GM21390 (cell line): ENCODE measurements around the gene CACNA1F.

ENCODE experiments used
- ATAC-seq: cut with Tn5 transposase; IDR thresholded peaks from one replicate; pipeline ENCODE4 v1.9.1; 2021; ENCODE audit not compliant: unreplicated experiment

Gene CACNA1F

DNA sequence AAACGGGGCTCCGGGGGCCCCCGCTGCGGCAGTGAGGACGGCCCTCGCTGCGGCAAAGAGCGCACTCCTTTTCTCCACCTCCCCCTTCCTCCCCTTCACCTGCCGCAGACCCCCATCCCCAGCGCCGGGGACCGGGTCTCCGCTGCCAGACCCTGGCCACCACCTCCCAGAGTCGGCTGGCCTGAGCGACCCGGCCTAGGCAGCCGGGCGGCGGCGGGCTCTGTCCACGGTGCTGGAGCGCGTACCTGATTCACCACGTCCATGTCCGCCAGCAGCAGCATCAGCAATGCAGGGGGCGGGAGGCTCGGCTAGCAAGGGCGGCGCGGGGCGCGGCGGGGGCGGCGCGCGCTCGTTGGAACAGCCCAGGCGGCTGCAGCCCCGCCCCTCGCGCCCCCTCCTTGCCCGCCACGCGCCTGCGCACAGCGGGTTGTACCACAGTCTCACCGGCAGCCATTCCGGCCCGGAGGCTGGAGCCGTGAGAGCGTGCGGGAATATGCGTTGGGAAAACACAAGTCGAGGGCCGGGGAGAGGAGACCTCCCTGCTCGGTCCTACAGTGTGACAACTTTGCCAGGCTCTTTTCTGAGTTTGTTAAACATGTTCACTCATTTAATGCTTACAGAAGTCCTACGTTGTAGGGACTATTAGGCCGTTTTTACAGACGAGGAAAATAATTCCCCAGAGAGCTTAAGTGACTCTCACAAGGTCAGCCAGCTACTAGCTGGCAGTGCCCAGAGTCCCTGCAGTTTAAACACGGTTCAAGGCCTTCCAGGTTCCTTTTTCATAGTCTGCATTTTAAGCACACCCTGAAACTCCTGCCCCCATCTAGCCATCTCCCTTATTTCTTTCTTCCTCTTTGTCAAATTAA is 33.0 kb downstream of the CACNA1F start, which contains the start of gene SYP:
TSS of gene SYP (minus strand) at position 288 of the 866 bp plus-strand sequence. CDS start at position 281, 7 bp downstream.
- ATAC-seq, result peak; percentile 93

DNA sequence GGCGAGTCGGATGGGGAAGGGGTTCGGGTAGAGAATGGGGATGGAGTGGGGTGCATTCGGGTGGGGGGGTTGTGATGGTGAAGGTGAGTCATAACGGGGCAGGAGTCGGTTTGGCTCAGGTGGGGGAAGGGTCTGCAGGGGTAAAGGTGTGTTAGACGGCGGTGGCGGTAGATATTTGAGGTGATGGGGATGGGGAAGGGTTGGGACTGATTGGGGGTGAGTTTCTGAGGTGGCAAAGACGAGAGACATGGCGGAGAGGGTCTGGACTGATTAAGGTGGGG is 33.9 kb downstream of the CACNA1F start:
- no peak for ATAC-seq

DNA sequence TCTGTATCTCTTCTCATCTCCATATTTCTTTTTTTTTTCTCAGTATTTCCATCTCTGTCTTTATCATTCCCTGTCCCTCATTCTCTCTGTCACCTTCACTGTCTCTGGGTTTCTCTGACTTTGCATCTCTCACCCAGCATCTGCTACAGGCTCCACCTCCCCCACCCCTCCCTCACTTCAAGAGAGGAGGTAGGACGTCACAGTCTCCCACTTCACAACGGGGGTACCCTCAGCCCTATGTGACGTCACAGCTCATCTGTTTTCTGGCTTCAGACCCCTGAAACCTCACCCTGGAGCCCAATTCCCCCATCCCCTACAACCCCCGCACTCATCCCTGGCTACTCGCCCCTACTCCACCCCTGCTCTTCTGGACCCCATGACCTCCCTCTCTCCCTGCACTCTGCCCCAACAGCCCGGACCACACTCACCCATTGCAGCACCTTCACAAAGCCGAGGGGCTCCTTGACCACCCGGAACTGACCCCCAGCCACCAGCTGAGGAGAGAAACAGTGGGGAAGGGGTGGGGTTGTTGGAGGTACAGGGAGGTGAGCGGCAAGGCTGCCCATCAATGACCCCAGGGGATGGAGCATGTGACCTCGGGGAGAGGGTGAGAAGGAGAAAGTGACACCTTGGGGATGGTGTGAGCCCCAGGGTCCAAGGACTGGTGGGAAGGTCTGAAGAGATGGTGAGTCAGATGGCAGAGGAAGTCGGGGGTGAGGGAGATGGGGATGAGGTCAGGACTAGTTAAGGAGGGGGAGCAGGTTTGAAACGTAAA is 34.4 kb downstream of the CACNA1F start:
- ATAC-seq, result no peak

DNA sequence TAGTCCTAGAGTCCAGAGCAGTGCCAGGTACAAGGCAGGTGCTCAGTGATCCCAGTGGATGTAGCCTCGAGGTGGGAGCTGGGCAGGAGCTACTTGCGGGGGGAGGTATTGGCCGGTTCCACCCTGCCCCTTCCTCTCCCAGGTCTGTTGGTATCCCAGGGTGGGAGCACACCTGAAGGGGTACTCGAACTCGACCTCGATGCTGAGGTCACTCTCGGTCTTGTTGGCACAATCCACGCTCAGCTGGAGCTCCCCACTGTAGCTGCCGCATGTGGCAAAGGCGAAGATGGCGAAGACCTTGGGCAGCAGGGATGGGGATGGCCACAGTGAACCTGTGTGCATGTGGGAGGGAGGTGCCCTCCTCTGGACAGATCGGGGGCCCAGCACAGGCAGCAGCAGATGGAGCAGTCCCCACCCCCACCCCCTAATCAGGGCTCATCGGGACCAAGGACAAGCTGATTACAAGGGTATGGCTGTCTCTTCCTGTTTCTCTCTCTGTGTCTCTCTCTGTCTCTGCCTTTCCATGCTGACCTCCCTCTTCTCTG is 35.5 kb downstream of the CACNA1F start:
- no peak for ATAC-seq

DNA sequence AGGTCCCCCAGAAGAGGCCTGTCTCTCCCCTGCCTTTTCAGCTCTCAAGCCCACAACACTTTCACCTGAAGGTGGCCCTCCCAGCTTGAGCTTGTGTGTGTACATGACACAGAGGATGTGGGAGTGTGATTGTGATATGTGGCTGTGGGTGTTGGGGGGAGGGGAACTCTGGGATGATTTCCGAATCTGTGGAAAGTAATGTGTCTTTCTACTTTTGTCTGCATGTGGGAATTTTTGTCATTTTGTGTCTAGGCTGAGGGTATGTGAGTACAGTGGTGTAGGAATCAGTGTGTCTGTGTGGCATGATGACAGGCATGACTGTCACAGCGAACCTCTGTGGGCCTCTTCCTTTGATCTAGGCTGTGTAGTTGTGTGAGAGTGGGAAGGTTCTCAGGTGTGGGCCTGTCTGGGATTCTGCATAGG is 39.6 kb downstream of the CACNA1F start:
- no peak for ATAC-seq

DNA sequence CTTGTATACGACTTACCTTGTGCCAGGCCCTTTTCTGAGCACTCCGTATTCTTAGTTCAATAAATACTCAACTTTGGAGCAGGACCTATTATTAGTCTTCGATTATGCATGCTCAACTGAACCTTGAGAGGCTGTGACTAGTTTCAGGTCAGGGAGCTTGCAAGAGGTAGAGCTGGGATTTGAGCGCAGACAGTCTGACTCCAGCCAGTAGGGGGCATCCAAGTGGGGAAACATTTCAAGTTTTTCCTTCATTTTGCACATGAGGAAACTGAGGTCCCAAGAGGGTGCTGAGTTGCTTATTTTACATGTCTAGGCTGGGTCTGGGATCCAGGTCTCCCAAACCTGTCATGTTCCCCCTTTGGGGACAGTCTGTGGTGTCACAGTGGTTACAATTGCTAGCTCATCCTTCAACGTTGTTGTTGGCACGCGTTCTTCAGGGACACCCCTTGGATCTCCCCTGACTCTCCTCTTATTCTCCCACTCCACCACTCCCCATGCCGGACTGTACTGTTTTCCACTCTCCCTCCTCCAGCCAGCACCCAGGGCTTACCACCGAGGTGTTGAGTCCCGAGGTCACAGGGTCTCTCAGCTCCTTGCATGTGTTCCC is 40.3 kb downstream of the CACNA1F start:
- ATAC-seq, result no peak

DNA sequence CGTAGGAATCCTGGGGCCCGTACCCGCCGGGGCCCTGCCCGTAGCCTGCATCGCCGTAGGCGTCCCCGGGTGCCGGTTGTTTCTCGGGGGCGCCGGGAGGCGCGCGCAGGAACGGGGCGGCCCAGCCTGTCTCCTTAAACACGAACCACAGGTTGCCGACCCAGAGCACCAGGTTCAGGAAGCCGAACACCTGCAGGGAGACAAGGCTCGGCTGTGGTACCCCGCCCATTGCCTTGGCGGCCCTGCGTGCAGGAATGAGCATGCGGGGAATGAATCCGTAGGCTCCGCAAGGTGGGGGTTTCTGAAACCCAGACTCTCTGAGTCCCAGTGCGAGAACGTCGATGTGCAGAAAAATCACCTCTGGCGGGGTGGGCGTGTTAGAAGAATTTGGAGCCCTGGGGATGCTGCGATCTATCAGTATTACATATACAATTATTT is 41.5 kb downstream of the CACNA1F start:
- ATAC-seq, result no peak

DNA sequence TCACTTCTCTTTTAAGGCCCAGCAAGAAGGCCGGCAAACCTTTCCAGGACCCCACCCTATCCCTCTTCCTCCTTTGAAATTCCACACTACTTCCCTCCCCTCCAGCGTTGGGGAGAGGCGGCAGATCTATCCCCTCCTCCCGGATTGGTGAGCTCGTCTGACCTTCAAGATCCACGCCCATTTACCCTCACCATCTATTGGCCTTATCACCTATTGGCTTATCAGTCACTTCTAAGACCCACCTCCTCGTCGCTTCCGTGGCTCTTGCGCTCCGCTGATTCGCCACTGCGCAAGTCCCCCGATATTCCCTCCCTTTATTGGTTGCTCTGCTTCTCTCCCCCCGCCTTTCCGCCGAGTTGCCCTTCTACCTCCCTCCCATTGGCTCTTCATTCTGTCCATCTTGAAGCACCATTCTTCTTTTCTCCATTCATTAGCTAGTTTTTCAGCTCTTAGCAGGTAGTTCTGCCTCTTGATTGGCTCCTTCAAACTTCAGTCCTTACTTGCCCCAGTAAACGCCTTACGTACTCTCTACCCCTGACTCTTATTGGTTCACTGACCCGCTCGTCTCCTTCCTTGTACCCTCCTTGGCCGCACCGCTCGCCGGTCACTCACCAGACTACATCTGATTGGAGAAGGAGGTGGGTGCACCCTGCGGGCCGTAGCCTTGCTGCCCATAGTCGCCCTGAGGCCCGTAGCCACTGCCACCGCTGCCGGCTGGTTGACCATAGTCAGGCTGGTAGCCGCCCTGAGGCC is 42.1 kb downstream of the CACNA1F start:
- peak; percentile 86 for ATAC-seq

DNA sequence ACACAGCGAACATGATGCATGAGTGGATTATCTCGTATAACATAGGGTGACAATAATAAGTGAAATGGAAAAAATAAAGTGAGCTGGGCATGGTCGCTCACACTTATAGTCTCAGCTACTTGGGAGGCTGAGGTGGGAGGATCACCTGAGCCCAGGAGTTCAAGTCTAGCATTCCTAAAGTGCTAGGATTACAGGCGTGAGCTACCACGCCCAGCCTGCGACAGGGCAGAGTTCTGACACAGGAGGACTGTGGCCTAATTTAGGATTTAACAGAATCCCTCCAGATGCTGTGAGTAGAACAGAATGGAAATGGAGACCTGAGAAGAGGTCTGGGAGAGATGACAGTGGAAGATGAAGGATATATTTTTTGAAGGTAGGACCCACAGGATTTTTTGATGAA is 43.5 kb downstream of the CACNA1F start:
- ATAC-seq, result no peak

DNA sequence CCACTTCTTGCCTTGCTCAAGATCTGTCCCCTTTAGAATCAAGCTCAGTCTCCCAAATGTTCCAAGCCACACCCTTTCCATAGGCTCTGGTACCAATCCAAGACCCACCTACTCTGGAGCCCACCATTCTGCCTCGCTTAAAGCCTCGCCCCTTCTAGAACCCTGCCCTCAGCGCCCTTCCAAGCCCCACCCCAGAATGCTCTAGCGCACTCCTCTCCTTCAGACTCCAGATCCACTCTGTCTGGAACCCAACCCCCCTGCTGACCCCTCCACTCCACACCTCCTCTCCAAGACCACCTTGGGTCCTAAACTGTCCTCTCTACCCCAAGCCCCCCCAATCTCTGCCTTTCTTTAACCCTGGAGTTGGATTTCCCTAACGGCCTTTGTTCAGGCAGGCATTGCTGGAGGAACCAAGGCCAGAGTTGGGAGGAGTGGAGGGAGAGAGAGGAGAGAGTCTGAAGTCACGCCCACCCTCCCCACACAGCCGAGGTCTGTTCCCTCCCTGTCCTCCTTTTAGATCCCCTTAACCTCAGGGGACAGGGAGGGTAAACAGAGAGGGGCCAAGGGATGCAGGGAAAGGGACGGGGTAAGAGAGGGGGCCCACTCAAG is 44.6 kb downstream of the CACNA1F start:
- no peak for ATAC-seq

DNA sequence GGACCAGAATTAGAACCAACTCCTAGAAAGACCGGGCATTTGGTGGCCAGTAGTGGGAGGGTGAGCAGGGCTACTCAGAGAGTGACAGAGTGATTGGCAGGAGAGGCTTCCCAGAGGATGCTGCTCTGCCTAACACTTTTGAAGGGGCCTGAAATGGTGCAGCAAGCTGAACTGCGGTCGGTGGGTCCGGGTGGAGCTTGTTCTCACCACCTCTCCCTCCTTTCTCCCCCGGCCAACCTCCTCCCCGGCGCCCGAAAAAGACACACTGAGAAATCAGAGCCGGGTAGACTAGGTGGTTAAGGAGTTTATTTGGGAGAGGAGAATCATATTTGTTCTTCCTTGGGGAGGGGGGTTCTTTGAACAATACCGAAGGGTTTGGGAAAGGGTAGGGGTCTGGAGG is 45.6 kb downstream of the CACNA1F start:
- no peak for ATAC-seq

DNA sequence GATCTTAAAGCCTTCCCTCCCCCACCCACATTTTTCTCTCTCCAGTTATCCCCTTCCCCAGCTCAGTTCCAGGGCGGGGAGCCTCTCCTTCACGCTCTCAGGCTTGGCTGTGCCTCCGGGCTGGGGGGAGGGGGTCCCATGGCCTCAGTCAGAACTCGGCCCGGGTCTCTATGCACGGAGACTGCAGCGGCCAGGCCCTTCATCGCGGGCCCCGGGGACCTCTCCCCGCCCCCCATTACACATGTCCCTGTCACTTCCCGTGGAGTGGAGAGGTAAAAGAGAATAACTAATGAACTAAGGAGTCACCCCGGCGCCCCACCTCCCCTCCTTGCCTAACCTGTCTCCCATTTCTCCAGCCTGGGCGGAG is 46.1 kb downstream of the CACNA1F start:
- ATAC-seq, result no peak

DNA sequence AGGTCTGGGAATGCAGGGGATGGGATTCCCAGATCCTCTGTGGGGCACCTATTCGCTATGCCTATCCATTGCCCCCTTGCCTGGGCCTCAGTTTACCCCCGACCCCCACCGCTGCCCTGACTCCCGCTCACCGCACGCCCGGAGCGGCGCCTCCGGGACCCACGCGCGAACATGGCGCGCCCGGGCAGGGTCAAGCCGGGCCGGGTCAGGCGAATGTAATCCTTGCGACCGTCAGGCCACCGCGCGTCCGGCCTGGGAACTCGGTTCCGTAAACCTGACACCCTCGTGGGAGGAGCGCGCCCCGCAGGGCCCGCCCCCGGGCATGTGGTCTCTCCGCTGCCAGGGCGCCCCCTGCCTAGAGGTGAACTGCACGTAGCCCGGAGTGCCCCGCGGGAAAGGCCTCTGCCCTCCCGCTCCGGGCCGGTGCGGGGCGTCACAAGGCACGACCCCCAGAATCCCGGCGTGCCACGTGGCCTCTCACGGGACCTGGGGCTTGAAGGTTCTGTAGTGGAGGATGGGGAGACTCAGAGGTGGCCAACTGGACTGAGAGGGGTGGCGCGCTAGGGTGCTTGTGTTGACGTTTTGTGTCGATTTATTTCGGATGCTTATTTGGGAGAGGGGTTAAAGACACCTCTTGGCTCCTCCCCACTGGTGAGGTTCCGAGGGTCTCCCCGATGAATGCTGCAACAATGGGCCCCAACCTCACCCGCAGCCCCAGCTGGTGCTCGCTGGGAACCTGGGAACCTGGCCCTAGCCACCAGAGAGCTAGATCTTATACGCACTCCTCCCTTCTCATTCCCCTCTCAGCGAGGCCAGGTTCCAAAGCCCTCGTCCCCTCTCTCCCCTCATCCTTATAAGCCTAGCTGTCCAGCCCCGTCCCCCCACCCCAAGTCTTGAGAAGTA is 46.8 kb downstream of the CACNA1F start, which contains the start of gene PRICKLE3:
TSS of gene PRICKLE3 (minus strand) at position 249 of the 903 bp plus-strand sequence. CDS start at position 173, 76 bp downstream.
- ATAC-seq, result peak; percentile 28

DNA sequence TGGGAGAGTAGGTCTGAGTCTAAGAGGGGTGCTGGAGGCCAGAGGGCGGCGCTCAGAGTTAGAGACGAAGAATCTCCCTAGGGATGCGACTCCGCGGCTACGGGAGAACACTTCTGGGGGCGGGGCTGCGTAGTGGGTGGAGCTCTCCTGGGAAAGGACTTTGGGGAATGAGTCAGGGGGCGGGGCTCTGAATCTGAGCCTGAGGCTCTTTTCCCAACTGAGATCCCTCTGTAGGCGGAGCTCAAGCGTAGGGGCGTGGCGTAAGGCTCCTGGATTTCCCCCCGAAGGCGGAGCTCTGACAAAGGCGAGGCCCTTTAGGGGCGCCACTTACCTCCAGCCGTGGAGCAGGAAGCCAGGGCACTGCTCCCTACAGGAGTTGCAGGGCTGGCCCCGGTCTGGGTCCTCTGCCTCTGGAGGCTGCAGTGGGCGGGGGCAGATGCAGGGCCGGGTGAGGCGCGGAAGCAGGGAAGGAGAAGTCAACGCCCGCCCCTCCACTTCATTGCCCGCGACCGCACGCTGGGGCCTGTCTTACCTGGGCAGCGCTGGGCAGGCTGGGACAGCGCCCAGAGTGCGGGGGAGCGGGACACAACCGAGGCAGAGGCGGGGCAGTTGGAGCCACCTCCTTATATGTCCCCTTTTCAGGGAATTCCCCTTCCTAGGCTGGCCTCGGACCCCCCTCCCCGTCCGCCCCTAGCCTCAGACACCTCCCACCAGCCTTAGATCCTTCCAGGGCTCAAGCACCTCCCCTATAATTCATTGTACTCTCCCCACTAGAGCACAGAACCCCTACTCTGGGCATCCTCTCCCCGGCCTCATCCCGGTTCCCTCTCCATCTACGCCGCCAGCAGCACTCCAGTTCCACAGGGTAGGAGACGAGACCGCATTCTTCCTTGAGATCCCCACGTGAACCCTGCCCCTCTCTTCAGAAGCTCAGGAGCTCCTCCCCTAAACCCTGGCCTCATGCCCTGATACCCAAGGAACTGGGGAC is 48.6 kb downstream of the CACNA1F start:
- peak; percentile 42 for ATAC-seq

DNA sequence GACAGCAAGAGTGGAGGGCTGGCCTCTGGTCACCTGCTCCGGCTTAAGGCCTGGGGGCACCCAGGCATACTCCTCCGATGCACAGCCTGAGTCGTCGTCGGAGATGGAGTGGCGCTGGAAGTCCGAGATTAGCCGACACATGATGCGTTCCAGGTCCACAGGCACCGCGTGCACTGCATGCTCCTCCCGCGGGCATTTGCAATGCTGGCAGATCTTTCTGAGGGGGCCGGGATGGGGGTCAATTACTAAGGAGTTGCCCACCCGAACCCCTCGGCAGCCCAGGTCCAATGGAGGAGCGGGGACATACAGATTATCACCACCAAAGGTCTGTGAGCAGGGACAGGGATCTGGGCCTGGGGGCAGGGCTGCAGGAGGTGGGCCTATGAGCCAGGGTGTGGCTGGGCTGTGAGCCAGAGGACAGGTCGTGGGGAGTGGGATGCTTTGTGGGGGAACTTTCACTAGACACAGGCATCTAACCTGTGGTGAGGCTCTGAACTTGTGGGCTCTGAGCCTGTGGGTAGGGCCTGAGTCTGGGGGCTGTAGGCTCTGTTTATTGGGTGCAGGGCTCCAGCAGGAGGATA is 49.3 kb downstream of the CACNA1F start:
- no peak for ATAC-seq

DNA sequence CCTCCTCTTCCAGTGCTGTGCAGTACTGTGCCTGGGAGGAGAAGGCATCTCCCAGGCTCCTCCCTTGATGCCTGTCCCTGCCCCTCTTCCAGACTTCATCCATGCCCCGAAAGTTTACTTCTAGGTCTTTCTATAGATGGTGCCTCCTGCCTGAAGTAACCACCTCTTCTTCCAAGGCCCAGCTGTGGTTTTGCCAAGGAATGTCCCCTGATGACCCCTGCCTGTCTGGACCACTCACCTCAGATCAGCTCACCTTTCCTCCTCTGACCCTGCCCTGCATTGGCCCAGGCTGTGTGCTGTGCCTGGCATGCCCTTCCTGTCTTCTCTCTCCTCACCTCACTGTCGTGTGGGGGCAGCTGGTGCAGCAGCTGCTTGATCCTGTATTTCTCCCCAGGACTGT is 53.8 kb downstream of the CACNA1F start:
- no peak for ATAC-seq

DNA sequence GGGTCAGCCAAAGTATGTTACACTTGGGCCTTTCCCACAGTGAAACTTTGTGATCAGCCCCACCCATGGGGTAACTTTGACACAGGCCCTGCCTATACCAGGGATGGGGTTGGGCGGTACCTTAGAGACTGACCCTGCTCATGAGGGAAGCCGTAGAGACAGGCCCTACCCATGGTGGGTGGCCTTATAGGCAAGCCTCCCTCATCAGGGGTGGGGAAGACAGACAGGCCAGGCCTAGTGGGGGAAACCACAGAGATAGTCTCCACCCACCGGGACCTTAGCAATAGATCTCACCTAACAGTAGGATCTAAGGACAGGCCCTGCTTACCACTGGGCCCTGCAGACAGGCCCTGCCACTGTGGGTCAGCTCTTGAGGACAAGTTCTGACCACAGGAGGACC is 54.6 kb downstream of the CACNA1F start:
- ATAC-seq, result no peak
